Effector CD4-positive, alpha-beta T cell (primary cell): ENCODE results near the gene CISH.

ENCODE experiments used
- DNase-seq: peaks from one replicate; pipeline ENCODE4 v3.0.0-alpha.2; 2020

Gene CISH

GRCh38 chr3:50635066-50635465, 23.5 kb upstream of the CISH start:
- DNase-seq = no peak

GRCh38 chr3:50633230-50633790, 21.7 kb upstream of the CISH start:
- DNase-seq = no peak

- DNase-seq = no peak
Observed at GRCh38 chr3:50632450-50632849, 20.9 kb upstream of the CISH start.

- DNase-seq = no peak
Observed at GRCh38 chr3:50630877-50631276, 19.3 kb upstream of the CISH start.

- DNase-seq = no peak
Observed at GRCh38 chr3:50630394-50630793, 18.8 kb upstream of the CISH start.

GRCh38 chr3:50628601-50629000, 17.0 kb upstream of the CISH start:
- DNase-seq = no peak

- no peak for DNase-seq
Observed at GRCh38 chr3:50627407-50628051, 16.0 kb upstream of the CISH start.

- DNase-seq = no peak
Observed at GRCh38 chr3:50626401-50626800, 14.8 kb upstream of the CISH start.

- no peak for DNase-seq
Observed at GRCh38 chr3:50625231-50626182, 13.9 kb upstream of the CISH start.

GRCh38 chr3:50624634-50625033, 13.1 kb upstream of the CISH start:
- DNase-seq = no peak

- DNase-seq = no peak
Observed at GRCh38 chr3:50623840-50624474, 12.4 kb upstream of the CISH start.

- DNase-seq = no peak
Observed at GRCh38 chr3:50622881-50623280, 11.3 kb upstream of the CISH start.

GRCh38 chr3:50620820-50621219, 9.2 kb upstream of the CISH start:
- DNase-seq = no peak

GRCh38 chr3:50620420-50620819, 8.8 kb upstream of the CISH start:
- DNase-seq = no peak

GRCh38 chr3:50617911-50618481, 6.4 kb upstream of the CISH start:
- DNase-seq = no peak

GRCh38 chr3:50617096-50617791, 5.7 kb upstream of the CISH start, which contains the start of gene MAPKAPK3:
Gene MAPKAPK3, plus strand, starts transcription at chr3:50617151. Its CDS starts 415 bp downstream, at chr3:50617566.
- peak; percentile 25 for DNase-seq

GRCh38 chr3:50616770-50617095, 5.2 kb upstream of the CISH start:
- peak; percentile 93 for DNase-seq

GRCh38 chr3:50616003-50616769, 4.6 kb upstream of the CISH start:
- peak; percentile 81 for DNase-seq

- no peak for DNase-seq
Observed at GRCh38 chr3:50615190-50615589, 3.6 kb upstream of the CISH start.

GRCh38 chr3:50612970-50613846, 1.6 kb upstream of the CISH start:
- no peak for DNase-seq
